RWPE2 (cell line): Measurements from ENCODE around the gene KIAA1217.

Experiments
- ATAC-seq: fragments of 200-7000 bp; cut with Tn5 transposase; 3 replicates; pipeline ENCODE4 v1.9.1; 2021; ENCODE audit warnings: low read depth
- DNase-seq: peaks from one replicate; pipeline ENCODE4 v3.0.0-alpha.2; 2020; ENCODE audit warnings: low spot score
- H3K27ac ChIP-seq: fragments of 450-650 bp; 2 replicates; pipeline ENCODE4 v1.5.1; 2017; ENCODE audit warnings: mild to moderate bottlenecking; ENCODE audit not compliant: poor library complexity, severe bottlenecking
- H3K27me3 ChIP-seq: fragments of 250-450 bp; sonication (Bioruptor Pico); 2 replicates; pipeline ENCODE4 v1.5.1; 2021; ENCODE audit warnings: mild to moderate bottlenecking, moderate library complexity; ENCODE audit not compliant: insufficient read depth, poor library complexity, severe bottlenecking
- H3K36me3 ChIP-seq: fragments of 250-450 bp; sonication (Bioruptor Pico); 2 replicates; pipeline ENCODE4 v1.5.1; 2020; ENCODE audit warnings: low read depth, mild to moderate bottlenecking, moderate library complexity
- H3K4me1 ChIP-seq: fragments of 250-450 bp; sonication (Bioruptor Pico); 2 replicates; pipeline ENCODE4 v1.5.1; 2021; ENCODE audit warnings: mild to moderate bottlenecking, moderate library complexity; ENCODE audit not compliant: insufficient read depth, poor library complexity, severe bottlenecking
- H3K4me3 ChIP-seq: fragments of 250-450 bp; sonication (Bioruptor Pico); 2 replicates; pipeline ENCODE4 v1.5.1; 2021; ENCODE audit warnings: mild to moderate bottlenecking, moderate library complexity; ENCODE audit not compliant: severe bottlenecking
- H3K9me3 ChIP-seq: fragments of 250-450 bp; sonication (Bioruptor Pico); 2 replicates; pipeline ENCODE4 v1.5.1; 2021; ENCODE audit warnings: mild to moderate bottlenecking, moderate library complexity; ENCODE audit not compliant: severe bottlenecking
- CTCF ChIP-seq: fragments of 450-650 bp; IDR thresholded peaks from one replicate; pipeline ENCODE4 v1.5.1; 2017; ENCODE audit warnings: mild to moderate bottlenecking, moderate library complexity; ENCODE audit not compliant: poor library complexity, severe bottlenecking

Gene KIAA1217

DNA sequence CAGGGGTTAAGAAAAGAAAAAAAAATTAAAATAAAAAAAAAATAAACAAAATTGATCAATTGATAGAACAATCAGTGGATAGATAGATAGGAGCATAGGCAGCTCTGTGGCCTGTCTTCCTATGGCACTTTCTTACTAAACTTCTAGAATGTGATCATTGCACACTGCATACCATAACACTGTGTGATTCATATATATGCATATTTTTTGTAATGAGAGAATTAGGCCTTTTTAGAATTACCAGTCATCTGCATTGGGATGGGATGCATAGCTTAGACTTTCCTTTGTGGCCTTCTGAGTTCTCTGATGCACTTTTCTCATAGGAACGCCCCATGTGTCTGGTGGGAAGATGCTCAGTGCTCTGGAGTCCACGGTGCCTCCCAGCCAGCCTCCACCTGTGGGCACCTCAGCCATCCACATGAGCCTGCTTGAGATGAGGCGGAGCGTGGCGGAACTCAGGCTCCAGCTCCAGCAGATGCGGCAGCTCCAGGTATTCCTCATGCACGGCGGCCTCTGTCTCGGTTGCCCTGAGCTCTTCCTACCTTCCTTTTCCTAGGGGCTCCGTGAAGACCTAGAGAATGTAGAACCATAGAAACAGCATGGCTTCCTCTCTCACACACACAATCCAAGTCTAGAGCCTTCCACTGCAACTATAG, 292.2 kb downstream of the KIAA1217 start:
- Histone ChIP-seq H3K4me3 (no peak overlapping the region), H3K36me3 (peaks cover 48% of the 10 kb centered on the region), H3K4me1 (no peaks in the 10 kb centered on the region), H3K27ac (no peak overlapping the region), H3K9me3 (no peaks in the 10 kb centered on the region), H3K27me3 (no peaks in the 10 kb centered on the region)
- no peak for ATAC-seq
- DNase-seq, result no peak
- TF ChIP-seq CTCF, result no peak

DNA sequence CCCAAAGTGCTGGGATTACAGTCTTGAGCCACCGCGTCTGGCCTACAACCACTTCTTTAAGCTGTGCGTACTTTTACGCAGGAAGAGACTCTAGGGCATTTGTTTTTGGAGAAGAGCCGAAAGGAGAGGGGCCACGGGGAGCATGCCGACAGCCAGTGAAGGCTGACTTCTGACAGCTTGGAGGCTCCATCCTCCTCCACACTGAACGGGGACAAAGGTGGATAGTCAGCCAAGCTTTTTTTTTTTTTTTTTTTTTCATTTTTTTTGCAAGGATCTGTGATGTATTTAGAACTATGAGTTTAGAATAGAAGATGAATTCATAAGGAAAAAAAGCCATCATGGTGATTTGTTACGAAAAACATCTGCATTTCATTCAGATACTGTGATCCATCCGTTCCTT, 293.1 kb downstream of the KIAA1217 start:
- Histone ChIP-seq H3K4me1 (no peaks in the 10 kb centered on the region), H3K36me3 (peaks cover 48% of the 10 kb centered on the region), H3K9me3 (no peaks in the 10 kb centered on the region), H3K27me3 (no peaks in the 10 kb centered on the region), H3K4me3 (no peak overlapping the region), H3K27ac (no peak overlapping the region)
- ATAC-seq, result no peak
- DNase-seq, result no peak
- no peak for TF ChIP-seq CTCF

DNA sequence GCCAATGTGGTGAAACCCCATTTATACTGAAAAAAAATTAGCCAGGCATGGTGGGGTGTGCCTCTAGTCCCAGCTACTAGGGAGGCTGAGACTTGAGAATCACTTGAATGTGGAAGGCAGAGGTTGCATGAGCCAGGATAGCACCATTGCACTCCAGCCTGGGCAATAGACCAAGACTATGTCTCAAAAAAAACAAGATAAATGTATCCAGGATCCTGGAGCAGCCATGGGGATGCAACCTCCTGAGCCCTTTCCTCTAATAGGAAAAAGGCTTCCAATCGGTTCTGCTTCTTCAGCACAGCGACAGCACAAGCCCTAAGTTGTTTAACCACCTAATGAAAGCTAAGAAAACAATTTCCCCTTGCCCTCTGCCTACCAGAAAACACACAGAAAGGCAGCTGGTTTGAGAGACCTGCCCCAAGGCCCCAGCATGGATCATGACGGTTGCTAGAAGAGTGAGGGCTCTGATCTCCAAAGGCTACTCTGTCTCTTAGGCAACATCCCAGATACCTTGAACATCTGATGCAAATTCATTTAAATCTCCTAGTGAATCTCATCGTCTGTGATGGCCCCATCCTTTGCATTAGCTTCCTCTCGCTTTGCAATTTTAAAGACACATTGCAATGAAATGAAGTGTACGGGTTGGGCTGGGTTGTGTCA, 294.0 kb downstream of the KIAA1217 start:
- no peaks in the 10 kb centered on the region for H3K4me1 ChIP-seq
- no peak for ATAC-seq
- DNase-seq, result no peak
- no peak overlapping the region for H3K4me3 ChIP-seq
- no peak overlapping the region for H3K27ac ChIP-seq
- no peaks in the 10 kb centered on the region for H3K27me3 ChIP-seq
- H3K36me3 ChIP-seq, result peaks cover 53% of the 10 kb centered on the region
- H3K9me3 ChIP-seq, result no peaks in the 10 kb centered on the region
- no peak for TF ChIP-seq CTCF

GRCh38 chr10:24503461-24504320, 294.8 kb downstream of the KIAA1217 start:
- Histone ChIP-seq H3K36me3 (peaks cover 60% of the 10 kb centered on the region), H3K4me3 (no peak overlapping the region), H3K27me3 (no peaks in the 10 kb centered on the region), H3K4me1 (no peaks in the 10 kb centered on the region), H3K9me3 (no peaks in the 10 kb centered on the region), H3K27ac (no peak overlapping the region)
- TF ChIP-seq CTCF, result peak; percentile 85
- DNase-seq, result no peak
- ATAC-seq, result peak; percentile 70
